Measurements from ENCODE around the gene DNALI1.

Gene DNALI1

DNA sequence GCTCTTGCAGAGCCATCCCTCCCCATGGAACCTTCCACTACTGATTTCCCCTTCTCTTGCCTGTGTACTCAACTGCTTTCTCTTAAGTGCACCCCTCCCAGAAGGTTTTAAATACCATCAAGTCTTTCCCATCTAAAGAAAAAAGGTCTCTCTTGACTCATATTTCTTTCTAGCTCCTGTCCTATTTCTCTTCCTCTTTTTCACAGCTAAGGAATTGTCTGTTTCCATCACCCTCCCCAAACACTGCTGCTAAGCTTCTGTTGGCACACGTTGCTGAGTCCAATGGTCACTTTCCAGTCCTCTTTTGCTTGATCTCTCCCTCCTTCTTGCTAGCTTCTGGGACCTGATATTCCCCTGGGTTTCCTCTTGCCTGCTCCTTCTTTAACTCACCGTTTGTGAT, 52.3 kb downstream of the DNALI1 start:
- FAIRE-seq (no peak), DNase-seq (ENCODE audit: insufficient read length) (no peak)
- TF ChIP-seq POLR2AphosphoS5 (IDR thresholded peaks at IDR 0.05; ENCODE audit: low read depth, low read length) (no peak), TAF1 (IDR thresholded peaks at IDR 0.05; ENCODE audit: borderline replicate concordance, low read depth, low read length) (no peak), POLR2A (IDR thresholded peaks at IDR 0.05; ENCODE audit: low read depth, low read length) (no peak)

DNA sequence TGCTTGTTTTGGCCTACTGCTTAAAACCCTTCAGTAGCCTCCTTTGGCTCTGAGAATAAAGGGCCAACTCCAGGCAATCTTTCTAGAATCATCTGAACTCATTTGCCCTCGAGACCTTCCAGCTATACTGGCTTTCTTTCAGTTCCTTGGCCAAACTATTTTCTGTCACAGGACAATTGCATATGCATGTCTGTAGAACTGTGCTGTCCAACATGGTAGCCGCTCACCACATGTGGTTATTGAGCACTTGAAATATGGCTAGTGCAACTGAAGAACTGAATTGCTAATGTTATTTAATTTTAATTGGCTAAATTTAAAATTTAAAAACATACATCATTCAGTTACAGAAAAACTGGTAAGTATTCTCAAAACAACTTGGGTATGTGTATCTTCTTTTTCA, 53.3 kb downstream of the DNALI1 start:
- TF ChIP-seq POLR2AphosphoS5 (IDR thresholded peaks at IDR 0.05; ENCODE audit: low read depth, low read length), result no peak
- no peak for TF ChIP-seq POLR2A (IDR thresholded peaks at IDR 0.05; ENCODE audit: low read depth, low read length)
- no peak for TF ChIP-seq TAF1 (IDR thresholded peaks at IDR 0.05; ENCODE audit: borderline replicate concordance, low read depth, low read length)
- no peak for DNase-seq (ENCODE audit: insufficient read length)
- FAIRE-seq, result no peak

- TF ChIP-seq POLR2AphosphoS5 (IDR thresholded peaks at IDR 0.05; ENCODE audit: low read depth, low read length), result no peak
- no peak for TF ChIP-seq TAF1 (IDR thresholded peaks at IDR 0.05; ENCODE audit: borderline replicate concordance, low read depth, low read length)
- no peak for TF ChIP-seq POLR2A (IDR thresholded peaks at IDR 0.05; ENCODE audit: low read depth, low read length)
- no peak for FAIRE-seq
- no peak for DNase-seq (ENCODE audit: insufficient read length)
Measured at GRCh38 chr1:37612186-37612585, 55.4 kb downstream of the DNALI1 start.

- TF ChIP-seq POLR2A (IDR thresholded peaks at IDR 0.05; ENCODE audit: low read depth, low read length) (no peak), POLR2AphosphoS5 (IDR thresholded peaks at IDR 0.05; ENCODE audit: low read depth, low read length) (no peak), TAF1 (IDR thresholded peaks at IDR 0.05; ENCODE audit: borderline replicate concordance, low read depth, low read length) (no peak)
- DNase-seq (ENCODE audit: insufficient read length) (no peak), FAIRE-seq (no peak)
Measured at GRCh38 chr1:37614105-37614504, 57.4 kb downstream of the DNALI1 start.

GRCh38 chr1:37616330-37616729, 59.6 kb downstream of the DNALI1 start:
- no peak for FAIRE-seq

More at GRCh38 chr1:37616330-37616729, 59.6 kb downstream of the DNALI1 start:
- no peak for TF ChIP-seq POLR2AphosphoS5 (IDR thresholded peaks at IDR 0.05; ENCODE audit: low read depth, low read length)
- no peak for DNase-seq (ENCODE audit: insufficient read length)

Data from GM12892 (cell line).